HUES6 (cell line): ENCODE measurements around the gene SPDL1.

Experiments used
- H3K27ac ChIP-seq: 2 replicates; pipeline ENCODE4 v1.7.0; 2013; ENCODE audit warnings: low read depth, mild to moderate bottlenecking, low read length, inconsistent platforms
- H3K27me3 ChIP-seq: 2 replicates; pipeline ENCODE4 v1.6.1; 2013; ENCODE audit warnings: low read length; ENCODE audit not compliant: control insufficient read depth, insufficient read depth
- H3K36me3 ChIP-seq: 2 replicates; pipeline ENCODE4 v1.6.1; 2013; ENCODE audit warnings: low read length; ENCODE audit not compliant: control insufficient read depth, insufficient read depth
- H3K4me1 ChIP-seq: 2 replicates; pipeline ENCODE4 v1.6.1; 2013; ENCODE audit warnings: low read length; ENCODE audit not compliant: control insufficient read depth, insufficient read depth
- H3K4me3 ChIP-seq: 2 replicates; pipeline ENCODE4 v1.5.1; 2013; ENCODE audit warnings: low read depth, low read length
- H3K9ac ChIP-seq: one replicate; pipeline ENCODE4 v1.6.1; 2013; ENCODE audit warnings: mild to moderate bottlenecking, low read length
- H3K9me3 ChIP-seq: 2 replicates; pipeline ENCODE4 v1.6.1; 2013; ENCODE audit warnings: low read depth, low read length; ENCODE audit not compliant: control insufficient read depth, insufficient read depth

The SPDL1 gene

GRCh38 chr5:169571355-169571754 is 12.2 kb upstream of the SPDL1 start:
- Histone ChIP-seq H3K4me1 (no peaks in the 10 kb centered on the region), H3K36me3 (no peaks in the 10 kb centered on the region), H3K27ac (no peak overlapping the region), H3K9ac (no peak overlapping the region), H3K9me3 (no peaks in the 10 kb centered on the region), H3K27me3 (peaks cover 52% of the 10 kb centered on the region), H3K4me3 (no peak overlapping the region)

GRCh38 chr5:169574134-169574646 is 9.4 kb upstream of the SPDL1 start:
- Histone ChIP-seq H3K36me3 (no peaks in the 10 kb centered on the region), H3K9ac (no peak overlapping the region), H3K4me1 (no peaks in the 10 kb centered on the region), H3K9me3 (no peaks in the 10 kb centered on the region), H3K4me3 (no peak overlapping the region), H3K27ac (no peak overlapping the region), H3K27me3 (peaks cover 51% of the 10 kb centered on the region)

GRCh38 chr5:169576181-169576598 is 7.4 kb upstream of the SPDL1 start:
- Histone ChIP-seq H3K36me3 (no peaks in the 10 kb centered on the region), H3K27me3 (peaks cover 36% of the 10 kb centered on the region), H3K9me3 (no peaks in the 10 kb centered on the region), H3K4me1 (no peaks in the 10 kb centered on the region), H3K4me3 (no peak overlapping the region), H3K9ac (no peak overlapping the region), H3K27ac (no peak overlapping the region)

DNA sequence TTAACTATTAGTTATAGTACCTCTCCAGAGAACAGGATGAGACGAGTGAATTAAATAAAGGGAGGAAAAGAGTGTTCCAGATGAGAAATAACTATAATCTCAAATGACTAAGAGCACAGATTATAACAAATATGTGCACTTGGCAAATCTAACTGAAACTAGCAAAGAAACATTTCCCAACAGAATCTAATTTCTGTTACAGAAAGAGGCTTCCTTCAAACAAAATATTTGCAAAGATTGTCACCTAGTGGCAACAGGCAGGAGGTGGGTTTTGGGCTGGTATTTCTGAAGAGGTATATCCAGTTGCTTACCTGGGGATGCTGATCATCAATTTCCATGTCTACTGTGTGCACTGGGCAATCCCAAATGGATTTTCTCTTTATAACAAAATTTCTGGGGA is 5.6 kb upstream of the SPDL1 start:
- Histone ChIP-seq H3K4me3 (no peak overlapping the region), H3K4me1 (no peaks in the 10 kb centered on the region), H3K9ac (no peak overlapping the region), H3K9me3 (no peaks in the 10 kb centered on the region), H3K27ac (no peak overlapping the region), H3K36me3 (no peaks in the 10 kb centered on the region), H3K27me3 (peaks cover 36% of the 10 kb centered on the region)

DNA sequence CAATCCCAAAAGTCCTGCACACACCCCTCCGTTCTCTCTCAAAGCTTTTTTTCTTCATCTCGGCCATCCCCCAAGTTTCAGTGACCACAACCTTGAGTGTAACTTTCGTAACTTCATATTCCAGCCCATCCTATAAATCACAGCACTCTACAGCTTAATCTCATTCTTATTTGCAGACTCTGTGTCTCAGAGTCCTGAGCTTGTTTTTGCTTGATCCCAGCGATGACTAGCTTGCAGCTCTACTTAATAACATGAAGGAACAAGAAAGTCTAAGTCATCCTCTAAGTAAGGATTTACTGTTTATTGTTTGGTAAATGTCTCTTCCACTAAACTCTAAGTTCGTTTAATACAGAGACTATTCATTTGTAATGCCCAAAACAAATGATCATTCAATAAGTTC is 2.6 kb upstream of the SPDL1 start:
- no peak overlapping the region for H3K27ac ChIP-seq
- no peak overlapping the region for H3K9ac ChIP-seq
- H3K4me3 ChIP-seq = no peak overlapping the region

DNA sequence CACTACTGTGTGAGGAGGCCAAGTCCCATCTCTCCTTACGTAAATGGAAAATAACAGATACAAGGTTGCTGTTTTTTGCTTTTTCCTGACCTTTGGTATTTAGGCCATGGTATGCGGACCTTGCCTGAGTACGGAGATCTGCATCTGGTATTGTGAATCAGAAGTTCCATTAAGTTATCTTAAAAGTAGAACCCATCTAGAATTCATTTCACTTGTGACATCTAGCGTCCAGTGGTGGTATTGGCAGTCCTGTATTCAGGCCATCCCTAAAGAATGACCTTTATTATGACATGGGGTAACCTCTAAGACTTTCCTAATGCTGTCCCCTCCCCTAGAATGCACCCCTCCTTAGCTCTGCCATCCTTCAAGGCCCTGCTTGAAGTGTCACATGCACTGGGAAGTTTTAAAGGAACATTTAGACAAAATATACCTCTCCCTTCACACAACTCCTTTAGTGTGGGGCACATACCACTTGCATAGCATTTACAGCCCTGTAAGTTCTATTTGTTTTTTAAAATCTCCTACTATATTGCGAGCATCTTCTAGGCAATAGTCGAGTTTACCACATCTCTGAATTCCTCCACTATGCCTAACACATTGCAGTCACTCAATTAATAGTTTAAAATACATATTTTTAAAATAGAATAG is 1.9 kb upstream of the SPDL1 start:
- Histone ChIP-seq H3K4me3 (no peak overlapping the region), H3K4me1 (no peaks in the 10 kb centered on the region), H3K27ac (no peak overlapping the region)

More for the DNA sequence above, 2.6 kb upstream of the SPDL1 start:
- no peaks in the 10 kb centered on the region for H3K9me3 ChIP-seq
- peaks cover 14% of the 10 kb centered on the region for H3K27me3 ChIP-seq
- no peaks in the 10 kb centered on the region for H3K36me3 ChIP-seq
- no peaks in the 10 kb centered on the region for H3K4me1 ChIP-seq

DNA sequence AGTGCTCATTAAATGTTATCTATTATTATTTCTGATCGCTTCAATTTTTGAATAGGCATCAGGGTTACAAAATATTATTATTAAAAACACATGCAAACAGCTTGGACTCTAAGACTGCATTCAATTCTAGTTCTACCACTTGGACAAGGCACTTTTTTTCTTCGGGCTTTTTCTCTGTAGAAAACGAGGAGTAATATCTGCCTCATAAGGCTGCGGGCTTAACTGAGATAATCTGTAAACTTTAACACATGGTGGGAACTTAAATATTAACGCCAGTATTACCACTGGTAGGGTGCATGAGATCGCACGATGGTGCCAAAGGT is 511 bp upstream of the SPDL1 start:
- peaks cover 9% of the 10 kb centered on the region; the same call in 1 of the 2 replicates for H3K27me3 ChIP-seq
- H3K4me1 ChIP-seq = no peaks in the 10 kb centered on the region
- H3K27ac ChIP-seq = peak overlapping the region; percentile 88; the same call in 1 of the 2 replicates
- H3K36me3 ChIP-seq = peaks cover 6% of the 10 kb centered on the region
- no peaks in the 10 kb centered on the region for H3K9me3 ChIP-seq
- H3K4me3 ChIP-seq = peak overlapping the region; percentile 80
- peak overlapping the region; percentile 87 for H3K9ac ChIP-seq

More for the DNA sequence above, 1.9 kb upstream of the SPDL1 start:
- Histone ChIP-seq H3K9me3 (no peaks in the 10 kb centered on the region), H3K27me3 (peaks cover 9% of the 10 kb centered on the region; the same call in 1 of the 2 replicates), H3K36me3 (no peaks in the 10 kb centered on the region), H3K9ac (no peak overlapping the region)

- Histone ChIP-seq H3K9ac (peak overlapping the region; percentile 87), H3K4me3 (peak overlapping the region; percentile 80), H3K27me3 (peaks cover under 1% of the 10 kb centered on the region; the same call in 1 of the 2 replicates), H3K27ac (no peak overlapping the region), H3K4me1 (no peaks in the 10 kb centered on the region), H3K36me3 (peaks cover 25% of the 10 kb centered on the region), H3K9me3 (no peaks in the 10 kb centered on the region)
Measured at GRCh38 chr5:169584998-169585451, 1.5 kb downstream of the SPDL1 start.

DNA sequence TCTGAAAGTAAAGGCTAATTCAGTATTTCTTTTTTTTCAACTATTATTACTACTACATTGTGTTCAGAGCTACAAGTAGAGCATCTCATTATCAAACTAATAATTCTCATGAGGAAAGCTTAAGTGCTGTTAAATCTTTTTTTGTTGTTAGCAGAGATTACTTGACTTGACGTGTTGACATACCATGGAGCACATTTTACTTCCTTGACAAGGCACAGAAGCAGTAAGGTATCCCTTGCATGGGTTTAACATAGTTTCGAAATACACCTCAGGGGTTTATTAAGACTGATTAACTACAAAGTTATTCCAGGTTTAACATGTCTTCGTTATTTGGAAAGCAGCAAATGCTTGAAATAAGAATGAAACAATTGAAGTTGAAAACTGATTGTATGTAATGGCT is 7.0 kb downstream of the SPDL1 start:
- no peaks in the 10 kb centered on the region for H3K4me1 ChIP-seq

DNA sequence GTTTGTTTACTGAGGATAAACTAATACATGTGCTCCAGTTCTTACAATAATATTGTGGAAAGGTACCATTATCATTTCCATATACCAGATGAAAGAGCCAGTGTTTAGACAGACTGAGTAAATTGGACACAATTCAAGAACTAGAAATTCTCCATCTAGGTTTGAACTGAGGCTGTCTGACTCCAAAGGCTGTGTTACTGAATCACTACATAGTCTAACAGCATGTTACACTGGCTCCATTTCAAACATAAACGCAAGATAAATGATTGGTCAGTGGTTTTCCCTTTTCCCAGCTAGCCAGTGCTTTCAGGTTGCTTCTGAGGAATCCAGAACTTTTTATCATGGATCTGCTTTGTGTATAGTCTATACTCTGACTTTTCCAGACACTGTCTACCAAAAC is 8.1 kb downstream of the SPDL1 start:
- Histone ChIP-seq H3K9me3 (no peaks in the 10 kb centered on the region), H3K27me3 (no peaks in the 10 kb centered on the region), H3K4me3 (no peak overlapping the region), H3K4me1 (no peaks in the 10 kb centered on the region), H3K36me3 (peaks cover 90% of the 10 kb centered on the region), H3K9ac (no peak overlapping the region), H3K27ac (no peak overlapping the region)

More for the DNA sequence above, 7.0 kb downstream of the SPDL1 start:
- Histone ChIP-seq H3K9me3 (no peaks in the 10 kb centered on the region), H3K36me3 (peaks cover 80% of the 10 kb centered on the region), H3K4me3 (no peak overlapping the region), H3K27me3 (no peaks in the 10 kb centered on the region), H3K9ac (no peak overlapping the region), H3K27ac (no peak overlapping the region)

- Histone ChIP-seq H3K4me1 (no peaks in the 10 kb centered on the region), H3K9me3 (no peaks in the 10 kb centered on the region), H3K9ac (no peak overlapping the region), H3K27me3 (no peaks in the 10 kb centered on the region), H3K4me3 (no peak overlapping the region), H3K36me3 (peaks cover 98% of the 10 kb centered on the region), H3K27ac (no peak overlapping the region)
Measured at GRCh38 chr5:169592937-169593650, 9.5 kb downstream of the SPDL1 start.
